SW480 (cell line): ENCODE measurements around the gene PXDN.
A peak's percentile ranks its signal among the peaks of the same experiment; 100 is the strongest.

Source experiments
- DNase-seq: peaks from one replicate; pipeline ENCODE4 v3.0.0-alpha.2; 2016; ENCODE audit warnings: low spot score

PXDN gene

DNA sequence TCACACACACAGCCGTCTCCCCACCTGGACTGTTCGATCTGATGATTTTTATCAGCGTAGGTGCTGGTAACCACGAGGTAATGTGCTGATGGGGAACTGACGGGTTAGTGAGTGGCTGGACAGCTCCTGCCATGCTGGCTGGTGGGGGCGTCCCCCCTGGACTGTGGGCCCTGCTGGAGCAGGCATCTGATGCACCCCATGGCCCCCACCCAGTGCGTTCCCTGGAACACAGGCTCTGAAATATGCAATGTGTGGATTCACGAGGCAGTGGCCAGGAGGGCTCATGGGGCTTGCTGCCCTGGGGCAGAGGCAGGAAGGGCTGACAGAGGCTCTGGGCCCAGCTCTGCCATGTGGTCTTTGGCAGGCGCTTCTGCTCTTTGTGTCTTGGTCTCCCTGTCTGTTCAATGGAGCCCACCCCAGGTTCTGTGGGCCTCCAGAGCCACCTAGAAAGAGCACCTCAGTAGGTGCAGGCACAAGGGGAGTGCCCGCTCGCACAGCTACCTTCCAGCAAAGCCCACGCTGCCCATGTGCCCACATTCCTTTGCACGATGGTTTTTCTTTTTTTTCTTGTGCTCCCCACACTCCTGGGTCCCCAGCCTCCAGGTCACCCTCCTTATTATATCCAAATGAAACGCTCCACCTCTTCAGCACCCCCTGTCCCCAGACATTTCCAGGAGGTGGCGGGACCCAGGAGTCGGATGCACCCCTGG, 10.3 kb upstream of the PXDN start:
- no peak for DNase-seq

DNA sequence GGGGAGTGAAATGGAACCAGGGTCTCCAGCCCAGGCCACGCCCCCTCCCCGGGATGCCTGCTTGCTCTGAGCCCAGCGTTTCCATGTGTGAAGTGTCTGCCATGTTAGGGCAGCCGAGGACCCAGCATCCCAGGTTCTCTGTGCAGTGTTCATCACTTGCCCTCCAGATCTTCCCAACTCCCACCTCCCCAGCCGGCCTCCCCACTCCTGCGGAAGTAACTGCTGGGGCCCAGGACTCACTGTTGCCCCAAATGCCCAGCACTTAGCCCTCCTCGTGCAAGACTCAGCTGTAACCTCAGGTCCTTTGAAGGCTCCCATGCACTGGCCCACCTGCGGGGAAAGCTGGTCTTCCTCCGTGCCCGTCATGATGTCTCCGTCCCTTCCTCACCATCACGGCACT, 9.7 kb upstream of the PXDN start:
- no peak for DNase-seq

DNA sequence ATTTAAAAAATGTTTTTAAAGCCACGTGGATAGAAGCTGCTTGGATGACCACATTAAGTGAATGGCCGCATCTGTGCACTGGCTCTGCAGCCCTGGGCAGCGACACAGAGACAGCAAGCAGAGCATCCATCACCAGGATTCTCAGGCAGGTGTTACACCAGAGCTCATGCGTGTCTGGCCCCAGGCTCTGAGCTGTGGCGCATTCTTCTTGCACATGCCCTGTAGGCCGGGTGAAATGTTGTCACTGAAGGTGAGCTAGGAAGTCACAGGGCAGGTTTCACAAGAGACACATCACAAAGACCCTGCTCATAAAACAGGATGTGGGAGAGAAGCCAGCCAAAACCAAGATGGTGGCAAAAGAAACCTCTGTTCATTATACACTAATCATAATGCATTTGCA, 8.4 kb upstream of the PXDN start:
- no peak for DNase-seq

DNA sequence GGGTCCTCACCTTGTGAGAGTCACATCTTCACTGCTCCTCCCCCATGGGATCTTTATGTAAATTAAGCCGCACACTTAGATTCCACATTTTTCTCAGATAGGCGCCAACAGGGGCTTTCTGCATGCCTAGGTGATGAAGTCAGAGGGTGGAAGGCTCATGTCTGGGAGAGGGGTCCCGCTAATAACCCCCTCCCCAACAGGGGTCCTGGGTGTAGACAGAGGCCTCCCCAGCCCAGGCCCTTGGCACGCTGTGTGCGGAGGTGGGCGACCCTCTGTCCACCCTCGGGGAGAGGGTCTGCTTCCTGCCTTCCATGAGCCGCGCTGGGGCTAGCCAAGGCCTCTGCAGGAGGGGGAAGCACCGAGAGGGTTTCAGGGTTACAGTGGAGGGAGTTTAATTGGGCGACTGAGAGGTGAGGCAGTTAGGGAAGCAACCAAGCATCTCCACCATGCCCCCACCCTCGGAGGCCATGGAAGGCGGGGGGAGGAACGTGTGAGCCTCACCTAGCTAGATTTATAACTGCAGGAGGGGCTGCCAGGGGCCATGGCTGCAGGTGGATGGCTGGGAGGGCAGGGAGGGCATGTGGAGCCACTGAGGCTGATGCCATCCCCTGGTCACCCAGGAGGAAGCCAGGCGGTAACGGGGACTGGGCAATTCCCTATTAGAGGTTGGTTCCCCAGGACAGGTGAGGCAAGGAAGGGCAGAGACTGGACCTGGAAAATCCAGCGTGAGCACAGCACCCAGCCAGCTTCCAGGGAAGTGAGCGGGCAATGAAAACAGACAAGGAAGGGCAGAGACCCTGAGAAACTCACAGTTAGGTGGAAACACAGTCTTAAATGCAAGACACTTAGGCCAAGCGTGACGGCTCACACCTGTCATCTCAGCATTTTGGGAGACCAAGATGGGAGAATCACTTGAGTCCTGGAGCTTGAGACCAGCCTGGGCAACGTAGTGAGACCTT, 7.7 kb upstream of the PXDN start:
- no peak for DNase-seq

DNA sequence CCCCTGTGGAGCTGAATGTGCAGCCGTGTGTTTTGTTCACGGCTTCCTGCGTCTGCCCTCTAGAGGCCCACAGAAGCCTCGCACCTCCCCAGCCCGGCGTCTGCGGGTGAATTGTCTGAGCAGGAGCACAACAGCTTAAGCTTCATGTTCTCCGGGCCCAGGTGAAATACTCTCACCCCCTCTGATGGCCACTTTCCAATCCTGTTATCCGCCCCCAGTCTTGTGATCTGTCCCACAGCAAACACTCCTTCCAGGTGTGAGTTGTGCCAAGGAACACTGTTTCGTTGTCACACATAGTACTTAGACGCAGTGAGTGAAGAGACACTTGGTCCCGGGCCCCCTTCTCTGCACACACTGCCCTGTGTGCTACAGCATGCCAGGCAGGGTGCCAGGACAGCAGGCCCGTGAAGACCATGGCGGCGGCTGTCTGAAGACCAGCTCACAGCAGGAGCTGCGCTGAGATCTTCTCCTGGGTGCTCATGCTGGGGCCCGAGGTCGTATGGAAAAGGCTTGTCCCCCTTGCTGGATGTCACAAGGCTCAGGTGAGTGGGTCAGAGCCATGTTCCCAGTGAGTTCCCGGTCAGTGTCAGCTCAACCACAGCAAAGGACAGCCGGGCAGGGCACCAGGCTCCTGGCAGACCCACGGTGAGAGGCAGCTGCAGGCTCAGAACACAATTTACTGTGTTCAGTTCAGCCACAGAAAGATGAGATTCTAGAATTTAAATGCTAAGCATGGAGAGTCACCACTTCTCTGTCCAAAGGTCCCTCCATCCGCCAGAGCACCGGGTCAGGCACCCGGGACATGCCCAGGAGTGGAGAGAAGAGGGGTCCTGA, 6.8 kb upstream of the PXDN start:
- DNase-seq = peak; percentile 78

DNA sequence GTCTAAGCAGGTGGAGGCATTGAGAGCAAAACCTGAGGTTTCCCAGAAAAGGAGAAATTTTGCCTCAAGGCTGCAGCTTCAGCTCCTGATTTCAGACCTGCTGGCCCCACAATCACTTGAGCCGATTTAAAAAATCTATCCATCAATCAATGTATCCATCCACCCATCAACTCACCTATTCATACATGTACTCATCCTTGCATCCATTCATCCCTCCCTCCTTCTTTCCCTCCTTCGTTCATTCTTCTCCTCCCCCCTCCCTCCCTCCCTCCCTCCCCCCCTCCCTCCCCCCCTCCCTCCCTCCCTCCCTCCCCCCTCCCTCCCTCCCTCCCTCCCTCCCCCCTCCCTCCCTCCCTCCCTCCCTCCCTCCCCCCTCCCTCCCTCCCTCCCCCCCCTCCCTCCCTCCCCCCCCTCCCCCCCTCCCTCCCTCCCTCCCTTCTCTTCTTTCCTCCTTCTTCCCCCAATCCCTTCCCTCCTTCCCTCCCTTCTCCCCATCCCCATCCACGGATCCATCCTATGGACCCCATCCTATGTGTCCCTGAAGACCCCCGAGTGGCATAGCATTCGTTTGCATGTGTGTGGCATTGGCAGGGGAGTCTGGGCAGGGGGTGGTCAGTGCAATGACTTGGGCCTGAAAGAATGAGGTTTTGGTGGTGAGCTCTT, 6.1 kb upstream of the PXDN start:
- DNase-seq = no peak

DNA sequence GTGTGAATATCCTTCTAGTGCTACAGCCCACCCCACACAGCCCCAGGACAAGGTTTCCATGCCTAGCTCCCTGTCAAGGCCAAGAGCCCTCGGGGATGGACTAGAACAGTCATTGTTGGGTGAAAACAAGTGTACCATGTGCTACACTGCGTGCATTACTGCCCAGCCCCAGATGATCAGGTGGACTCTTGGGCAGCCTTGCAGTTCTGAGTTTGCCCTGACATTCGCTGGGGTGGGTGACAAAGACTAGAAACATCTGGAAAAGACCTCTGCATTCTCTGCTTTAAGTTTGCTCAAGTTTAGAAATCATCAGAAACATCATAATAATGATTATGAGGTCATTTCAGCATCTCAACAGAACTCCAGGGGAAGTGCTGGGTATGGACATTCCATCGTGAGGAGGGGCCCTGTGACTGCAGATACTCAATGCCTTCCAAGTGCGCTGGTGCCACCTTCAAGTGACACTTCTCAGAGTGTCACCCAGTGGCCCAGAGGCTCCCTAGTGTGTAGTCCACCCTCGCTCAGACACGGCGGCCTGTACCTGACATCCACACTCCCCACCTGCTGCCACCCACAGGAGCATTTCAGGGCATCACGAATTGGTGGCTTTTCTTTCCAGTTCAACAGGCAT, 5.3 kb upstream of the PXDN start:
- no peak for DNase-seq

DNA sequence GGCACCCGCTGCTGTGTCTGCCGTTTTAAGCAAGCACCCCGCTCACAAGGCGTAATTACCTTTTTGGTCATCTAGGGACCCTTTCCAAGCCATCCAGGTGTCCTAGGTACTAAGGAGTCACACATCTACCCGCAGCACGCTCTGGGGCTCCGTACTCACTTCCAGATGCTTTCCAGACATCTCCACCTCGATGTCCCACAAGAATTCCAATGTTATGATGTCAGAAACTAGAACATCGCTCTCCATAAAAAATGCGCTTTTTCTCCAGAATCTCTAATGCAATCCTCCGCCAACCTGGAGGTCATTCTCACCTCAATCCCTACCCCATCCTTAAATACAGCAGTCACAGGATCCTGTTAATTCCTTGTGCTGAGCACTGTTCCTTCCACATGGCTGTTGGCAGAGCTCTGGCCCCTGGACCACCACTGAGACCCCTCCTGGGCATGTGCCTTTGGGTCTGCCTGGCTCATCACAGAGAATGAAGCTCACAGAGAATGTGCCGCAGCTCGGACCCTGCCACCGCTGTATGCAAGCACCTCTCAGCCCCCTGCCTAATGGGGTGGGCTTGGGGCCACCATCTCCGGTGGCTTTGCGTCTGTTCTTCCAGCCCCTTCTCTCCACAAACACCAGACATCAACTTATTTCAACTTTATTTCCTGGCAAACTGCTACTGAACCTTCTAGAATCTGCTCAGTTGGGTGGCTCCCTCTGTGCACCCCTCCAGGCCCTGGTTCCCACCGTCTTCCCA, 4.6 kb upstream of the PXDN start:
- no peak for DNase-seq

DNA sequence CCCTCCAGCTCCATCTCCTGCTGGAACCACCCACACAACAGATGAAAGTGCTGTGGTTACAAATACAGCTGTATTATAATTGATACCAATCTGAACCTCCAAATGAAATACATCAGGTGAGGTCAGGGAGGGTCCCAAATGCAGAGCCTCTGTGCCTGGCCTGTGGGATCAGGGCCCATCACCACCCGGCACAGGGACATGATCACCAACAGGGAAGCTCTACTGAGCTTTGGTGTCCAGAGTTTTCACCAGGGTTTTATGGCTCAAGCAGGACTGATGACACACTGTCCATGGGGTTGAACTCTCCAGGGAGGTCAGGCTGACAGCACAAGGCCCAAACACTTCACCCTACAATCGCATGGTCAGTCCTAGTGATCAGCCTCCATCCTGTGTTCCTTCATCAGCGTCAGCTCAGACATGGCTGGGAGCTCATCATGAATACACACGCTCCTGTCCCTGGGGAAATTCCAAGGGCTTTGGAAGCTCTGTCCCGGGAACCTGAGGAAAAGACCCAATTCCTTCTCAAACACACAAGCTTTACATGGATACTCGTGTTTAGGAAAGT, 3.9 kb upstream of the PXDN start:
- DNase-seq = no peak

DNA sequence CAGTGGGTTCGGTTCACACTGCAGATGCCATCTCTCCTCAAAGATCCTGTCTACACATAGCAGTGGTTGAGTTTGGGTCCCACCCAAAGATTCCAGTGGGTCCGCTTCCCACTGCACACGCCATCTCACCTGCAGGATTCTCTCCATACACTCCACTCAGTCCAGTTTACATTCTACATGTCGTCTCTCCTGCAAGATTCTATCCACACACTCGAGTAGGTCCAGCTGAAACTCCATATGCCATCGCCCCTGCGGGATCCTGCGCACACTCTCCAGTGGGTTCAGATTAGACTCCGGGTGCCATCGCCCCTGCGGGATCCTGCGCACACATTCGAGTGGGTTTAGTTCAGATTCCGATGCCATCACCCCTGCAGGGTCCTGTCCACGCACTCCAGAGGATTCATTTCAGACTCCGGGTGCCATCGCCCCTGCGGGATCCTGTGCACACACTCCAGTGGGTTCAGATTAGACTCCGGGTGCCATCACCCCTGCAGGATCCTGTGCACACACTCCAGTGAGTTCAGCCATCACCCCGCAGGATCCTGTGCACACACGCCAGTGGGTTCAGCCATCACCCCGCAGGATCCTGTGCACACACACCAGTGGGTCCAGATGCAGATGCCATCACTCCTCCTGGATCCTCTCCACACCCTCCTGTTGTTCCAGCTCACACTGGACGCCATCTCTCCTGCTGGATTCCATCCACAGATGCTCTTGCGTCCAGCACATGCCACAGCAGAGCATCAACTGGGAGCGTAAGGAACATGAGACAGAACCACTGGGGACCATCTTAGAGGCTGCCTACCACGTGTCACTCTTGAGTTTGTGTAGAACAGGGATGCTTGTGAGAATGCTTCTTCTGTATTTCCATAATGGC, 3.0 kb upstream of the PXDN start:
- no peak for DNase-seq

DNA sequence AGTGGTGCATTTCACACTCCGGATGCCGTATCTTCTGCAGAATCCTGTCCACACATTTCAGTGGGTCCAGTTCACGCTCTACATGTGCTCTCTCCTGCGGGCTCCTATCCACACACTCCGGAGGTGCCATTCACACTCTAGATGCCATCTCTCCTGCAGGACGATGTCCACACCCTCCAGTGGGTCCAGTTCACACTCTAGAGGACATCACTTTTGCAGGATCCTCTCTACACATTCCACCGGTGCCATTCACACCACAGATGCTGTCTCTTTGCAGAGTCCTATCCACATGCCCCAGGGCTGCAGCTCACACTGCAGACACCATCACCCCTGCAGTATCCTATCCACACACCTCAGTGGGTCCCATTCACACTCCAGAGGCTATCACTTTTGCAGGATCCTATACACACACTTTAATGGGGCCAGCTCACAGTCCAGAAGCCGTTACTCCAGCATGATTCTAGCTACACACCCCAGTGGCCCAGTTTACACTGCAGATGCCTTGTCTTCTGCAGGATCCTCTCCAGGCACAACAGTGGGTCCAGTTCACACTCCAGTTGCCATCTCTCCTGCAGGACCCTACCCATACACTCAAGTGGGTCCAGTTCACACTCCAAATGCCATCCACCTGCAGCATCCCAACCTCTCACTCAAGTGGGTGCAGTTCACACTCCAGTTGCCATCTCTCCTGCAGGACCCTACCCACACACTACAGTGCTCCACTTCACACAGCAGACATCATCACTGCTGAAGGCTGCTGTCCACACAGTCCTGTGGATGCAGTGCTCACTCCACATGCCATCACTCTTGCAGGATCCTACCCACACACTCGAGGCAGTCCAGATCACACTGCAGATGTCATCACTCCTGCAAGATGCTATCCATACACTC, 2.1 kb upstream of the PXDN start:
- no peak for DNase-seq

DNA sequence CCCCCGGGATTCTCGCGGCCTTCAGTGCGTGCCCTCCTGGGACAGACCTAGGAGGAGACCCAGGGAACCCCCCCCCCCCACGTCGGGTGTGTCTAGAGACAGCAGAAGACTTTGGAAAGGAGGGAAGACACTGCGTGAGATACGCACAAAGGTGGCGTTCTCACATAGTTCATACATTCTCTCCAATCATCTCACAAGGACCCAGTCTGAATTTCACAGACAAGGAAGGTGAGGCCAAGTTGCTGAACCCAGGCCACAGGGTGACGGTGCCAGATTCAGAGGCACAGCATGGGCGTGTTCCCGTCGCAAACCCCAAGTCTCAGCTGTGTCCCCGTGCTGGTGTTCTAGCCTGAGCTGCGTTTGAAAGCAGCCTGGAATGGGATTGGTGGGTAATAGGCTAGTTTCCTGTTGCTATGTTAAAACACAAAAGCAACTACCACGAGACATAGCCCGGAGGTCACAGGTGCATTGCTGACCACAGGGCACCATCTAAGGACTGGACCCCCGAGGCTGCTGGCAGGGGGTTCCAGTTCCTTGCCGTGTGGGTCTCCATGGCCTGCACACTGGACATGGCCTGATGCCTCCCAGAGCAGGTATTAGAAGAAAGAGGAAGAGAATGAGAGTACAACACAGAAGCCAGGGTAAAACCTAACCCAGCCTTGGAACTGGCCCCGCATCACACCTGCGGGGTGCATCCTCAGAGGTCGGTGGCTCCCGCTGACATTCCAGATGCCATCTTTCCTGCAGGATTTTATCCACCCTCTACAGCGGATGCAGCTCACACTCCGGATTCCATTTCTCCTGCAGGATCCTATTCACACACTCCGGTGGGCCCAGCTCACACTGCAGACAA, 1.1 kb upstream of the PXDN start:
- no peak for DNase-seq

DNA sequence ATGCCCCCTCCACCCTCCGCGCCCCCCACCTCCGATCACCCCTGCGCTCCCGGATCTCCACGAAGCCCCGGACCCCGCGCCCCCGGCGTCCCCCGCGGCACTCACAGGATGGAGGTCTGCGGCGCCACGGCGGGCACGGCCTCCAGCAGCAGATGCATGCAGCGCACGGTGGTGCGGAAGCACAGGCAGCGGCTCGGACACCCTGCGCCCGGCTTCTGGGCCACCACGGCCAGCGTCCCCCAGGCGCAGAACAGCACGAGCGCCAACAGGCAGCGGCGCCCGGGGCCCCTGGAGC, 217 bp downstream of the PXDN start:
- no peak for DNase-seq

DNA sequence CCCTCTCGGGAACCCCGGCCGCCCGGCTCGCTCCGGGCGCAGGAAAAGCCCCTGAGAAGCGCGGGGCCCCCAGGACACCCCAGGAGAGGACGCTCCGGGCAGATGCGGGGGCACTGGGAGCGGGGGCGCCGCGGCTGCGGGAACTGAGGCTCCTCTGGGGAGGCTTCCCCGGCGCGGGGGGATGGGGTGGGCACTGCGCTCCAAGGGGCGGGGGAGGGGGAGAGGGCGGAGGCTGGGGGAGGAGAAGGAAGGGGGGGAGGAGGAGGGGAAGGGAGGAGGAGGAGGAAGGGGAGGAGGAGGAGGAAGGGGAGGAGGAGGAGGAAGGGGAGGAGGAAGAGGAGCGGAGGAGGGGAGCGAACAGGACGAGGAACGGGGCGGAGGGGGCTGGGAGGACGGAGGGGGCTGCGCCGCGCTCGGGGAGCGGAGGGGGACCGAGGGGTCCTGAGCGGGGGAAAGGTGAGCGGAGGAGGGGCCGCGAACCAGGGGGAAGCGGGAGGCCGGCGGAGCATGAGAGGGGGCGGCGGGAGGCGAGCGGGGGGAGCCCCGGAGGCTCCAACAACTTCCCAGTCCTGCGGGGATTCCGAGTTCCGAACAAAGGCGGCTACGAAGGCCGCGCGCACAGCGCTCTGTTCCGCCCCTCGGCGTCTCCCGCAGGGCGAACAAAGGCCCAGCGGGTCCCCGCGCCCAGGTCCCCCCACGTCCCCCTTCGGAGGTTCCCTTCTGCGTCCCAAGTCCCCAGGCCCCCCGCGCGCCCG, 742 bp downstream of the PXDN start:
- no peak for DNase-seq

DNA sequence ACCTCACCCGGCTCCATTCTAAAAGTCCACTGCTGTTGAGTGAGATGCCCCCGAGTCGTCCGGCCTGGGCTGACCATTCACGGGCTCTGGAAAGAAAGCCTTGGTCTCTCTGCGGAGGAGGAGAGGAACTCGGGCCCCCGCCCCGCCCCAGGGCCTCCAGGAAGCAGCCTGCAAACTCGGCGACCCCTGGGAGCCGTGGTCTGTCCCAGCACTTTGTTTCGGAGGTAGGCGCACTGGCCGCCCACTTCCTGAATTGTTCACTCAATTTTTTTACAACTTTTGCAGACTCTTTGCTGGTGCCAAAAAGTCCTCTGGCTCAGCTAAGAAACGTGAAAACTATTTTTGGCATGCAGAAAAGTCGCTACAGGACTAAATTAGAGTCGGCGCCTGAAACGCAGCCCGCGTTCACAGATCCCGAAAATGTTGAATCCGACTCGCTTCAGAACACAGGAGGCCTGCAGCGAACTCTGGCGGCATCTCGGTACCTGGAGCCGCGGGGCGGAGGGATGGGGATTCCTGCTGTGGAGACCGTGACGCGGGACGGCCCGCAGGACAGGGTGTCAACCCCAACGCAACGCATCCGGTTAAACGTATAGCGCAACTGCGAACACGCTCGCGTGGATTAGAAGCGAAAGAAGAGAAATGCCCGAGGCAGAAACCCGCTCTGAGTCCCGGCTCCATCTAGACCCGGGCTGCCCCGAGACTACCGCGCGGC, 1.5 kb downstream of the PXDN start:
- no peak for DNase-seq

DNA sequence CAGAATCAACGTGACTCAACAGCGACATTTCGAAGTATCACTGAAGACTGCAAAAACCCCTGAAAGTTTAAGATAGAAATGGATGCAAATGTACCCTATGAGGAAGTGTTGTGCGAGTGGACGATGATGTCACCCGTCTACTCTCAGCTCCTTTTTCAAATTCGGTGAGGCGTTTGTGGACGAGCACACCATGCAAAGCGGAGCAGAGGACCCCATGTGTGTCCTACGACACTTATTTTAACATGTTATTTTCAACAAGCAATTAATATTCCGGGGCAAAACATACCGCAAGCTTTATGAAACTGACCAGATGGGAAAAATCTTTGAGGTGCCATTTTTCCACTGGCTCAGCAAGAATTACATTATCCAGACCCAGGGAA, 2.0 kb downstream of the PXDN start:
- no peak for DNase-seq
